T-helper 1 cell treated with Interleukin-12 subunit alpha and Interleukin-12 subunit beta and Interleukin-4 antibody, amounts not matched to agents 30 ng/mL and 1 ng/mL, for 36 hours (primary cell): ENCODE measurements around the gene TMTC2. TPM values are rescaled to one million over a fixed set of nuclear protein-coding genes. Genes with fewer than 3 reads are reported as not detected.
"Not testable (repeated sequence)": the region's sequence is repeated elsewhere in the genome, so short reads cannot be mapped to it uniquely, and the experiment has no call there.

Experiments used
- intact Hi-C: fragments of 100-400 bp; cut with micrococcal nuclease; formaldehyde crosslinking; loops from one replicate; pipeline ENCODE4 v1.15.1; 2024
- total RNA-seq: library from RNA; stranded (reverse); gene quantifications from 2 replicates; pipeline ENCODE4 v1.2.3, GENCODE V29; 2022

Gene TMTC2
- total RNA-seq, 1 donor from 2014 or later, result 6.9 TPM

DNA sequence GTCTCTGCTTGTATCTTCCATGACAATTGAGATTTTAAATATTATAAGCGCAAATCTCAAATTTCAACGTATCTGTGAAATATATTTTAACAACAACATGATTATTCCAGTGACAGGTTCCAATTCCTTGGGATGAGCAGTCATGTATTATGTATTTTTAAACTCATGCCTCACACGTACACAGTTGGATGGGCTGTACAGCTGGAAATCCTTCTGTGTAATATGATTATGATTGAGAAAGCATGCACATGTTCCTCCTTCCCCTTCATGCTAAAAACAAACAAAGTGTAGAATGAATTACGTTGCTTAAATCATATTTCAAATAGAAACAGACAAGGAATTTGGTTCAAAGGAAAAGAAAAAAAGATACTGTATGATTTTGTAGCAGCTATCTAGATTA, 428.3 kb downstream of the TMTC2 start:
- intact Hi-C loops, result no loop called here

DNA sequence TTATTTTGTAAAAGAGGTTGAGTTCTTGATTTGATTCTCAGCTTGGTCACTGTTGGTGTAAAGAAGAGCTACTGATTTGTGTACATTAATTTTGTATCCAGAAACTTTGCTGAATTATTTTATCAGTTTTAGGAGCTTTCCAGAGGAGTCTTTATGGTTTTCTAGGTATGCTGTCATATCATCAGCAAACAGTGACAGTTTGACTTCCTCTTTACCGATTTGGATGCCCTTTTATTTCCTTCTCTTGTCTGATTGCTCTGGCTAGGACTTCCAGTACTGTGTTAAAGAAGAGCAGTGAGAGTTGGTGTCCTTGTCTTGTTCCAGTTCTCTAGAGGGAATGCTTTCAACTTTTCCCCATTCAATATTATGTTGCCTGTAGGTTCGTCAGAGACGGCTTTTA, 431.2 kb downstream of the TMTC2 start:
- intact Hi-C loops, result not testable (repeated sequence)

DNA sequence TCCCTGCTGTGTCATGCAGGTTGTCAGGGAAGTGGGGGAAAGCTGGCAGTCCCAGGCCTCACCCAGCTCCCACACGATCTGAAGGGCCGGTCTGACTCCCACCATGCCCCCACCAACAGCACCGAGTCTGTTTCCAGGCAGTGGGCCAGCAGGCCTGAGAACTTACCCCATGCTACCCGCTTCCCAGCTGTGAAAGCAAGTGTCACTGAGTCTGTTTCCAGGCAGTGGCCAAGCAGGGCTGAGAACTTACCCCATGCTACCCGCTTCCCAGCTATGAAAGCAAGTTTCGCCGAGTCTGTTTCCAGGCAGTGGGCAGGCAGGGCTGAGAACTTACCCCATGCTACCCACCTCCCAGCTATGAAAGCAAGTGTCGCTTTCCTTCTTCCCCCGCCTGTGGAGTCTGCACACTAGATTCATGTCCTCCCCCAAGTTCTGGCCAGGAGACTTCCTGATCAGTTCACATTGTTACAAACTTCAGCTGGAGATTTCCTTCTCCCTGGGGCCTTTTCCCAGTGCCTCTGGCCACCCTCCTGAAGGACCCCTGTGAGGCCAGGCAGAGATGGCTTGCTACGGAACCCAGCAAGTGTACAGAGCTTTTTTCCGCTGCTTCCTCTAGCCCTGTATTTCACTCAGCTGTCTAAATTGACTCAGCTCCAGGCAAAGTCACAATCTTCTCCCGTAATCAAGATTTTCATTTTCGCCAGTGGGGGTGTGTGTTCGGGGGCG, 435.4 kb downstream of the TMTC2 start:
- intact Hi-C loops, result no loop called here

DNA sequence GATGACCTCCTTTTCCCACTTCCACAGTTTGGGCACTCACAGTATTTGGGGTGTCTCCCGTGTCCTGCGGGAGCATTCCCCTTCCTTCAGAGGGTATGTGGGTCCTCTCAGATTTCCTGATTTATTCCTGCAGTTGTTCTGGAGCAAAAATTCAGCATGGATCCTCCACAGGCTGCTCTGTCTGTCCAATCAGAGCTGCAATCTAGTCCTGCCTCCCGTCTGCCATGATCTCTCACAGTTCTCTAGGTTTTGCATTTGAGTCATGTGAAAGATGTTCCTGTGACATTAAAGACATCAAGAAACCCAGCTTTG, 435.9 kb downstream of the TMTC2 start:
- intact Hi-C loops, result no loop called here

DNA sequence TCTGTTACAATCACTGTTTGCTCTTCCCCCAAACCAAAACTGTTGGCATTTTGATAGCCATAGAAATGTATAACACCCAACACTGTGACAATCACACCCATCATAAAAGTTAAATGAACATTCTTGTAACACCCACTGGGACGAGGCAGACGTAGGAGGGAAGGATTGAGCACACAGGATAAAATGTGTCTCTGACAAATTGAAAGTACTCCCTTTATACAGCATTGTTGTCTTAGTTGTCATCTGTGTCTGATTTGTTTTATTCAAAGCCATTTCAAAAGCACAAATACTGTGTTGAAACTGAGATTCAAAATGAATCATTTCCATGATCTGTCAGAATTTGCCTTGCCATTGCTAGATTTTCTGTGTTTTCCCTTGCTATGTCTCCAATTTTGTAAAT, 436.3 kb downstream of the TMTC2 start:
- intact Hi-C loops, result no loop called here

DNA sequence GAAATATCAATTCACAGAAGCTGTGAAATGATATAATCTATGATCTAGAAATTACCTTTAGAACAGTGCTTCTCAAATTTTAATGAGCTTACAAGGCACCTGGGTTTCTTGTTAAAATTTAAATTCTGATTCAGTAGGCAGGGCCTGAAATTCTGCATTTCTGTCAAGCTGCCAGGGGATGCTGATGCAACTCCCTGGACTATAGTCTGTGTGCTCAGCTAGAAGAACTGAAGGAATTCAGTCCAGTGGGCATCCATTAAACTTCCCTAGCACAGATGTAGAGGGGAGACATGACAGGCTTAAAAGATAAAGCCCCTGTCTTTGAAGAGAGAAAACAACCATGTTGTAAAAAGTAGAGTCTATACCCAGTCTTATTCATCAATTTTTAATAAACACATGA, 441.8 kb downstream of the TMTC2 start:
- intact Hi-C loops, result no loop called here

DNA sequence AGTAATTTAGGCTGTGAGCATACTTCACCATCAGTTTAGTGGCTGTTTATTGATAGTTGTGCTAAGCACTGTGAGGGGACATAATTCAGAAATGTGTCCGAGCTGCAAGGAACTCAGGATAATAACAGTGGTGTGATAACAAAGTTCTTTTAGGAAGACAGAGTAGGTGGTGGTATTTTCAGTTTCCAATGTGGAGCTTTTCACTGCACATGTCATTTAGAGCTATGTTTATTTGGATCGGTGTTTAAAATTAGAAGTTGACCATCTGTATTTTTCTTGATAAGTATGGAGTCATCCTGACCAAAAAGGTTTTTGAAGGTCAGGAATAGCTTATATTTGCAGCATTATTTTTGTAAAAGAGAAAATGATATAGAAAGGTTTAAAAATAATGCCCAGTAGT, 443.5 kb downstream of the TMTC2 start:
- intact Hi-C loops, result no loop called here

DNA sequence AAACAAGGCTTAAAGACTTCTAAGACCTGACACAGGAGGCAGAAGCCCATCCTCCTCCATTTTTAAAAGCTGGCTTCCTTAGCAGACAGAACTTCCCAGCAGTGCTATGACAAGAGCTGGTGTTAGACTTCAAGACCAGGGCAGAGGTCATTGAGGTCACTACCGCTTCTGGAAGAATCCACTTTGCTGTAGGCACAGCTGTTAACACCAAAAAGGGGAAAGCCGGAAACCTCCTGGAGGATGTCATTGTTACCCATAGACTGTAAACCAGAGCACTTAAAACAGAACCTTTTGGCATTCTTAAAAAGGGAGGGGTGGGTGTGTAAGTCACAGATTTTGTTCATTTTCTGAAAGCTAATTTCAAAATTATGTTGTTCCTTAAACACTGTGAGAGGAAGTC, 445.7 kb downstream of the TMTC2 start:
- intact Hi-C loops, result no loop called here

DNA sequence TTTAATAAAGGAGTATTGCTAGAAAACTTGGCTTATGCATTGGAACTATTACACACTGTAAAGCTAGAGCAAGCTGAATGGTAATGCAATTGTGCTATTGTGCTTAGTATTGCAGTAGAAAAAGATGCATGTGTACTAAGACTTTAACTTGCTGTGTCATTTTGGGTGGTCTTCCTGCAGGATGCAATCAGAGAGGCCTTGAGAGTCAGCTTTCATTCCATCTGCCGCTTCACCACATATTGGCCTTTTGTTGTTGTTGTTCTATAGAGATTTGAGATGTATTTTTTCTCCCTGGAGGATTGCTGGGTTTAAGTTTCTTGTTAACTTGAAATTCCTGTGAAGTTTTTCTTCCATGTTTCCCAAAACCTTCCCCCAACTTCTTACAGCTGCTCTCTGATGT, 449.7 kb downstream of the TMTC2 start:
- intact Hi-C loops, result no loop called here

DNA sequence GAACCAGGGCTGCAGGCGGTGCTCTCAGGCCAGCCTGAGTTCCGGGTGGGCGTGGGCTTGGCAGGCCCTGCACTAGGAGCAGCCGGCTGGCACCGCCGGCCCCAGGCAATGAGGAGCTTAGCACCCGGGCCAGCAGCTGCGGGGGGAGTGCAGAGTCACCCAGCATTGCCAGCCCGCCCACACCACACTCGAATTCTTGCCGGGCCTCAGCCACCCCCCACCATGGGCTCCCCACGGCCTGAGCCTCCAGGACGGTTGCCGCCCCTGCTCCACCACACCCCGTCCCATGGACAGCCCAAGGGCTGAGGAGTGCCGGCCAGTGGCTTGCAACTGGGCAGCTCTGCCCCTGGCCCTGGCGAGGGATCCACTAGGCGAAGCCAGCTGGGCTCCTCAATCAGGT, 453.4 kb downstream of the TMTC2 start:
- intact Hi-C loops, result no loop called here

DNA sequence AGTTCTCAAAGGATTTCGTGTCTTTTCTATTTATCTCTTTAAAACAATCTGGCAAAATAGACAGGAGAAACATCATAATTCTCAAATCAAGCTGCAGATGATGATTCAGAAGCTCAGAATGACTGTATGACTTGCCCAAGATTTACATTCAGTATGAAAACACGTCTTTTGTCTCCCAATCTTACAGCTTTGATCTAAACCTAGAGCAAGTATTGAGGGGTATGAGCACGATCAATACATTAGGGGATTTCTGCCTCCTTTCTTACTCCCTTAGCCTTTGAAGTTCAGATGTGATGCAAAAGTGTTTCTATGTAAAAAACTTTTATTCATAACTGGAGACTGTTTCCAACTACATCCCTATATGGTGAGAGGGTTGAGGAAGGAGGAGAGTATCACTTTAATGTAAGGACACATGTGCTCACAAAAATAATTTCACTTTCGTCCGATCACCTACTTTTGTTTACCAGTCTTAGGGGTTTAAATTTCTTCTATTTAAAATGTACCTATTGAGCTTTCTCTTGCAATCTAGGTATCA, 454.8 kb downstream of the TMTC2 start:
- intact Hi-C loops, result no loop called here

DNA sequence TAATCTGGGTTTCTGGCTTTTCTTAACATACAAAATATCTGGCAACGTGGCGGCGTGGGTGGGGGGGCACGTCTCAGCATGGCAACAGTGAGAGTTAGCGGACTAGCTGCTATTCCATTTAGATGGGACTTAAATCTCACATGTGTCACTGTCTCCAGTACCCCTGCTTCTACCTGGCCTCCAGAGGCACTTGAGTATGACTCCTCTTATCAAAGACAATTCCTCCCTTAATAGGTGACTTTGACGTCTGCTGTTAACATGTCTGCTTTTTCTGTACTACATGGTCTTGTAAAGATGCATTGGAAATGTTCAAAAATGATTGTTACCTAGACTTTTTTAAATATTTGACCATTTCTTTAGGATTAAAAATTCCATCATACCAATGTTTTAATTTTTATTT, 456.2 kb downstream of the TMTC2 start:
- intact Hi-C loops, result no loop called here

DNA sequence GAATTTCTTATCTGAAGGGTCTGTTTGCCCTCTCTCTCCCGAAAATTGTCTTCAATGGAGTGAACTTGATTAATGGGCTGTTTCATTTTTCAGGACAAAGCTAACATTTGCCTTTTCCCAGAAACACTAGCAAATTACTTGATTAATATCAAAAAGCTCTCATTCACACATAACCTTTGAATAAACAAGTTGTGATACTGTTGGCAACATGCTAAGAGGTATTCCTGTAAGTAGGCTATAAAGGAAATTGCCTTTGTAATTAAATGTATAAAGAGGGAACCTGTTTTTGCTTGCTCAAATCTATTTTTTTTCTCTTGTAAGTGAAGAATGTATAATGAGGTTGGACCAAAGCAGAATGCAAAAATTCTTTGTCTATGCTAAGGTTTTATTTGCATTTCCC, 457.2 kb downstream of the TMTC2 start:
- intact Hi-C loops, result no loop called here

DNA sequence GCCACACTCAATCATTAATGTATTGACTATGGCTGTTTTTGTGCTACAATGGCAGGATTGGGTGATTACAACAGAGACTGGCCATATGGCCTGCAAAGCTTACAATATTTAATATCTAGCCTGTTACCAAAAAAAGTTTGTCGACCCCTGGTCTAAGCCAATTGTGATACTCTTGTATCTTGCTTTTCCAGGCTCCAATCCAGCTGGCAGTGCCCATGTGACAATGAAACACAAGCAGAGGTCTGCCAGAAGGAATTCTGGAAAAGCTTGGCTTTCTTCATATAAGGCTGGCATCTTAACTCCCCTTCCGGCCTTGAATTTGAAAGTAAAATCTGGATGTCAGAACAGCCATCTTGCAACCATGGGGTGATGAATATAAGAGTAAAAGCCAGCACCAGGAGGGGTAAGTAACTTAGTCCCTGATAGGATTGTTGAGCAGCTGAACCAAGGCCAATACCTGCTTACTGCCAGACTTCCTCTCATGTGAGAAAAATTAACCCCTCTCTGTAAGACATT, 458.7 kb downstream of the TMTC2 start:
- intact Hi-C loops, result no loop called here

DNA sequence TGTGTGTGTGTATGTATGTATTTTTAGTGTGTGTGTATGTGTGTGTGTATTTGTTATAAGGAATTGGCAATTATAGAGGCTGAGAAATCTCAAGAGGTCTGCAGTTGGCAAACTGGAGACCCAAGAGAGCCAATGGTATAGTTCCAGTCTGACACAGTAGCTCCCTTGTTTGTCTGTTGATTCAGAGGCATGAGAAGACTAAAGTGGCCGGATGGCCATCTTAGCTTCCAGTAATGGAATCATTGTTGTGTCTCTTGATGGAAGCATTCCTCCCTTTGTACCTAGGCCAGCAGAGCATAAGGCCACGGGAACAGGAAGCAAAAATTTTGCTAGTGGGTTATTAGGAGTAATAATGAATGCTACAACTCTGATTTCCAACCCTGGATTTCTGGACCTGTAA, 460.6 kb downstream of the TMTC2 start:
- intact Hi-C loops, result no loop called here

DNA sequence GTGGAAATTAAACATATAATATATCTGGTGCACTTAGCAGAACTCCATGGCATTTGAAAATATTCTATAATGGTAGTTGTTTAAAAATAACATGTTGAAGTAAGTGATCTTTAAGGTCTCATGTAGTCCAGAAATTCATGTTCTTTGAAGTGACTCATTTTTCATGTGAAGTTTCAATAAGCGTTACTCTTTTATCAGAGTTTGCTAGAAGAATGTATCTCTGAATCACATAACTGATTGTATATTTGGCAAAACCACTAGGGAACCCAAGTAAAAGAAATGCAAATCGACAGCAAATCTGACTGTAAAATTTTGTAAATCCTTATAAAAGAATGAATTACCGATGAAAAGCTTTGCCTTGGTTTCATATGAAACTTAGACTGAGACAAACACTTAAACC, 463.3 kb downstream of the TMTC2 start:
- intact Hi-C loops, result no loop called here

DNA sequence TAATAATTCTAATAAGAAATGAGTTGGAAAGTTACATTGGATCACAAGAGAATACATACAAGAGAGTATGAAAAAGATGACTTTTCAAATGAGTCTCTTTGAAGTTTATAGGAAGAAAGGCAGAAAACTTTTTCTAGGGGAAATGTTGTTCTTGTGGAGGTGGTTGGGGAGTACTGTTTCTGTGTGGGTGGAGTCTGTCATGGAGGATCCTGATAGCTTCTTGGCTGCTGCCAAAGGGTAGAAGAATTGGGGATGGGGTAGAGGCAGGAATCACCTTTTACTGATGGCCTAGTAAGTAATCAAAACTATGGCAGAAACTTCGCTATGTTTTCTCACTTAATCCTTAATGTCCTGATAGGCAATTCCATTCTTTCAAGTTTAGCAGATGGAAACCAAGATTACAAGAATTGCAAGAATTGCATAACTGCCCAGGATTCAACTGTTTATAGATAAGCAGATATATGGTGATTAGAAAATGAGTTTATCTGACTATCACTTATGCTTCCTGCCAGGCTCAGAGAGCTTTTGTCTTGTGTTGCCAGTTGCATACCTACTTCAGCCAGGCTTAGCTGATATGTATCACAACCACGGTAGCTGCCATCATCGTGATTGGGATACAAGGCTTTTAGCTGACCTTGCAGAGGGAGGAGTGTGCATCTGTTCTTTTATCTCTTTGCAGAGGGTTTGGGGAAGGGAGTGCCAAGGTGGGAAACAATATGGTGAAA, 463.9 kb downstream of the TMTC2 start:
- intact Hi-C loops, result no loop called here

DNA sequence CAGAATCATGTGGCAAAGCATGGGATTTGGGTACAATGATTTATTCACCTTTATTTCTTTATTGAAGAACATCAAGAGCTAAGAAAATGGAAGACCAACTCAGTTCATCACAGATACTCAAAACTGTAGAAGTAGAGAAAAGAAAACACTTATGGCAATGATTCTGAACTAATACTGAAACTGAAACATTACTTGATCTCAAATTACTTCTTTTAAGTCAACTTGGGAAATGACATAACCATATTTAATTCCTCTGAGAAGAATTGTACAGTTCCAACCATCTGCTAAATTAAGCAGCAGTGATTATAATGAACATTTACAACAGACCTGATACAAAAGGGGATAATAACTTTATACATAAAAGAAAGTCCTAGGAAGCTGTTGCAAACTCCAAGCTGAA, 466.5 kb downstream of the TMTC2 start:
- intact Hi-C loops, result no loop called here

DNA sequence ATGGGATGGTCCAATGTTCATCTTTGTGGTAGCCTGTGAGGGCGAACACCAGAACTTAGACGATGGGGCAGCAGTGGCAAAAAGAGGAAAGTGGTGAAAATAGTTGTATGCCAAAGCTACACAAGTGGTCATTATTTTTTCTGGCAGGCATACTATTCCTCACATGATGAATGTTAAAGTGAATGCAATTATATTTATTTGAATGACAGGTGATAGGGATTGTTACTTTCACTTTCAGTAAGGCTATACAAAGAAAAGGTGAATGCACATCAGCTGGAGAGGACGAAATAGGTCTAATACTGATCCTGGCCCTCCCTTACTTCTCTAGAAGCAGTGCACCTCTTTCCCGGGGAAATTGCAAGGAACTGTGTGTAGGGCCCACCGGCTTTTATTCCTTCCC, 470.1 kb downstream of the TMTC2 start:
- intact Hi-C loops, result no loop called here

DNA sequence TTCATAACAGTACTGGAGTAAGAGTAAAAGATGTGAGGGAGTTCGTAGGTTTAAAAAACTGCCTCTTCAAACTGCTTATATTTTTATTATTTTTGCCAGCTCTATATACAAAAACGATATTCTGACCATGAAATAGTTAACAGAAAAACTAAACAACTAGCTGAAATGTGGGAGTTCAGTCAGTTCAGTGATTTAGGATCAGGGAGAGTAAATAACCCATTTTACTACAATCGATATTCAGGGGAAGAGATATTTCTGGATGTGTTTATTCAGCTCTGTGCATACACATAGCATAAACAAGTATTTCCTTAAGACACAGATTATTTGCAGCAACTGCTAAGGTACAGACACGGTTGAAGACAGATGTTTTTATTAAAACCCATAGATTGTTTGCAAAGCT, 470.9 kb downstream of the TMTC2 start:
- intact Hi-C loops, result no loop called here

DNA sequence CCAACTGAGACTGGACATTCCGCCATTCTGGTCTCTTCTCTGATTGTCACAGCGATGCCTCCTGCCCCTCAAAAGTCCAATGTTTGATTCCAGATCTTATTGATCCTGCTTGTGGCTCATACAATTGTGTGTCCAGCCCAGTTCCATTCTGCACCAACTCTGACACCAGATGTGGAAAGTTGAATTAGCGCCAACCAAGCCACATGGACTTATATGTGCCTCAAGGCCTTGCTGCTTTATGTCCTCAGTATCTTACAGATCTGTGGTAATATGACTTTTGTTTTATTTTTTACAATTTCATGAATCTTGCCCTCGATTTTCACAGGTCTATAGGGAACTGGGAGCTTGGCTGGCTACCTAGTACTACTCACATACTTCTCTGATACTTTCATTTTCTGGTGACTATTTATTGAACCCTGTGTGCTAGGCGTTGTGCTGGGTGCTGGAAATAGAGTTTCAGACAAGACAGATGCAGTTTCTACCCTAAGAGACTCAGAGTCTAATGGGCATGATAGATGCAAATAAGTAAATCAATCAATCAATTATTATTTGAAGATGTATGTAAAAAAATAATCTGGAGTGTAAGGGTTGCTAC, 472.0 kb downstream of the TMTC2 start:
- intact Hi-C loops, result no loop called here

DNA sequence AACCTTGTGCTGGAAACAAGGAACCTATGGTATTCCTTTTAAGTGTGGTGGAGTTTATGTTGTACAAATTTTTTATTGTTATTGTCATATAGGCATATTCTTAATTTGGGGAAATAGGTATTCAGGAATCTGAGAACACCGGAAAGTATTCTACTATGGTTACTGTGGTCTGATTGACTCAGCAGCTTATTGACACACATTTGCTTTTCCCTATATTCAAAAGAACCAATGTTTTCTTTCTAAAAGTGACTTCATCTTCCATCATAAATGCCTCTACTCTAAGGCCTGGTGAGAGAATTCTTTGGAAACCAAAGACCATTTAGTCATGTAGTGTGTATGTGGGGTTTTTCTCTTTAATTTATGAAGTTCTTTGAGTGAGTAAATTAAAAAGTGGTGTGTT, 474.8 kb downstream of the TMTC2 start:
- intact Hi-C loops, result no loop called here

DNA sequence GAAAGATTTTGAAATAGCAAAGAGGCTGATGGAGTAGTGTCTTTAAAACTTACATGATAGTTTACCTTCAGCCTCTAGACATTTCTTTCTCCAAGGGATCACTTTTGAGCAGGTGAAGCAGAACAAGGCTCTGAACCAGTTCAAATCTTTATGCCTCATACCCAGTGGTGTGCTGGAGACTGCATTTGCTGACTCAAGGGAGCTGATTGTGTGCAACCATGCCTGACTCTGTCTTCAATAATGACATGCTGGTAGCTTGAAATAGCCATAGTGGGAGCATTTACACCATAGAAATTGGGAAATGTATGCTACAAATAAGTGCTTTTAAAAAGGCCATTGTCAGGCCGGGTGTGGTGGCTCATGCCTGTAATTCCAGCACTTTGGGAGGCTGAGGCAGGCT, 482.0 kb downstream of the TMTC2 start:
- intact Hi-C loops, result no loop called here
